K562 treated with DMSO at 1 percent for 24 hours (cell line): Measurements from ENCODE around the gene EDDM13. TPM values are rescaled to one million over a fixed set of nuclear protein-coding genes. Genes with fewer than 3 reads are reported as not detected.

ENCODE experiments used
- total RNA-seq: library from RNA; unstranded; fragments of 300-600 nt; gene quantifications from 2 replicates; pipeline ENCODE4 v1.2.3, GENCODE V29; 2022; ENCODE audit warnings: low read depth; ENCODE audit not compliant: insufficient read depth

EDDM13 gene
- not detected in 2 replicates for total RNA-seq

GRCh38 chr19:56272161-56272798 is at the start of gene EDDM13:
EDDM13 (plus strand) TSS chr19:56272748; CDS start chr19:56272835, 87 bp downstream.

GRCh38 chr19:56314381-56315076 is 42.0 kb downstream of the EDDM13 start, which contains the start of gene ZSCAN5A:
ZSCAN5A (minus strand) TSS chr19:56314839; CDS start chr19:56225046, 89,793 bp downstream.

Other genes with a start within 250 kb of the EDDM13 start
- gene ZNF787, start 151.5 kb upstream of the EDDM13 start, total RNA-seq, result 58.6 and 68.6 TPM in 2 replicates
- 48.0 and 48.7 TPM in 2 replicates for gene ZNF444, start 131.5 kb upstream of the EDDM13 start, total RNA-seq
- gene GALP, start 96.7 kb upstream of the EDDM13 start, total RNA-seq, result not detected in 2 replicates
- gene ZSCAN5B, start 75.0 kb upstream of the EDDM13 start, total RNA-seq, result 0.34 TPM in 1 of 2 replicates, not detected in the other
- not detected in 2 replicates for gene ZSCAN5C, start 70.5 kb upstream of the EDDM13 start, total RNA-seq
- gene ZSCAN5A, start 42.1 kb downstream of the EDDM13 start, total RNA-seq, result 6.4 and 11.1 TPM in 2 replicates
- gene ZNF582, start 120.8 kb downstream of the EDDM13 start, total RNA-seq, result 1.3 and 2.1 TPM in 2 replicates
- 0.78 and 0.86 TPM in 2 replicates for gene ZNF583, start 131.6 kb downstream of the EDDM13 start, total RNA-seq
- gene ZNF667, start 204.6 kb downstream of the EDDM13 start, total RNA-seq, result not detected in 2 replicates
- gene ZNF471, start 235.1 kb downstream of the EDDM13 start, total RNA-seq, result not detected in 2 replicates